ENCODE measurements around the gene KRT31.
"Not testable (repeated sequence)": the region's sequence is repeated elsewhere in the genome, so short reads cannot be mapped to it uniquely, and the experiment has no call there.

KRT31 gene

DNA sequence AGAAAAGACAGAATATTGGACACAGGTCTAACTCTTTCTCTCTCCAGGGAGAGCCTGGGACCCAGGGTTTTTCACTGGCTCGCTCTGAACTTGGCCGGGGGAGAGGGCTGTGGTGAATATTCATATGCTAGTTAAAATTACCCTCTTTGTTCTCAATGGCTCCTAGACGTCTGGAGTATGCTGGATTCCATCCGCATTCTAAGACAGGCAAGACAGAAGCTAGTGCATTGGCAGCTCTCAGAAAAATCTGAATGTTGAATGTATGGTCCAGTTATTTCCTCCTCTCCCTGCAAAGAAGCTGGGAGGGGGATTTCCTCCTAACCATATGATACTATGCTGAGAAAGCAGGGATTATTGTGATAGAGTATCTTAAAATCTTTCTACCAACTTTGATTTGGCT lies 9.7 kb downstream of the KRT31 start:
- DNase-seq (ENCODE audit: low read depth): no peak

- DNase-seq (ENCODE audit: low read depth): no peak
Measured at GRCh38 chr17:41386227-41386626, 11.2 kb downstream of the KRT31 start.

GRCh38 chr17:41383690-41384089 lies 13.7 kb downstream of the KRT31 start:
- no peak for DNase-seq (ENCODE audit: low read depth)

- DNase-seq (ENCODE audit: low read depth): no peak
Measured at GRCh38 chr17:41382394-41382793, 15.0 kb downstream of the KRT31 start.

- DNase-seq (ENCODE audit: low read depth): not testable (repeated sequence)
Measured at GRCh38 chr17:41381943-41382342, 15.5 kb downstream of the KRT31 start, which contains the start of gene KRT34. TSS of gene KRT34 (minus strand) at chr17:41382306. CDS start at chr17:41382246, 60 bp downstream.

- DNase-seq (ENCODE audit: low read depth): peak; percentile 89
Measured at GRCh38 chr17:41380091-41380490, 17.3 kb downstream of the KRT31 start.

DNA sequence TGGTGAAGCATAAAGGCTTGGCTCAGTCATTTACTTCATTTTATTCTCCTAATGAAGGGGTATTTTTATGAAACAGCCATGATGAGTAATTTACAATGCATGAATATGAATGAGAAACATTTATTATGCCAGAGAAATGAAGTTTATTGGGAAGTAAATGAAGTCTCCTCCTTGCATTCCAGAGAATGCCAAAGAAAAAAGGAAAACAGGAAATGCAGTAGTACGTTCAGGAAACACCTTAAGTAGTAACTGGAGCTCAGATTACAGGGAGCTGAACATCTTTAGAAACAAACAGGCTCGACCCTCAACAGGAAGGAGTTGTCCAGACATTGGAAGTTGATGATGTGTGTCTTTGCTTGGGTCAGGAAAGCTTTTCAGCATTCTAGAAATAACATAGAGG lies 19.9 kb downstream of the KRT31 start:
- no peak for DNase-seq (ENCODE audit: low read depth)

DNA sequence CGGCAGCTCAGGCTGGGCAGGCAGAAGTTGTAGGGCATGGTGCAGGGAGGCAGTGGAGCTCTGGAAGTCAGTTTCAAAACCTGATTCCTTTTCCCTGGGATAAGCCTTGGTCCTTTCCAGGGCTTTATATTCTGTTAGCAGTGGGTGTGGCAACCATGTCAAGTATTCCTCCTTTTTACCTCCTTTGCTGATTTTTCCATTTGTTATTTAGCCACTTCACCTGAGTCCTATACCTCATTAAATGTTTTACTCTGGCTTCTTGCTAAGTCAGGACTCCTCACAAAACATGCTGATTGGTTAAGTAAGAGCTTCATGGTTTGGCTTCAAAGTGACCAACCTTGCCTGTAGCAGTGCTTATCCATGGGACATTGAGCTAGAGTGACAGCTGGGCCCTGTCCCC lies 27.7 kb downstream of the KRT31 start, which contains the start of gene KRT33B:
Gene KRT33B (minus strand): TSS at position 101 of the 400 bp plus-strand sequence. CDS start 63 bp downstream, at position 38.
- no peak for DNase-seq (ENCODE audit: low read depth)

DNA sequence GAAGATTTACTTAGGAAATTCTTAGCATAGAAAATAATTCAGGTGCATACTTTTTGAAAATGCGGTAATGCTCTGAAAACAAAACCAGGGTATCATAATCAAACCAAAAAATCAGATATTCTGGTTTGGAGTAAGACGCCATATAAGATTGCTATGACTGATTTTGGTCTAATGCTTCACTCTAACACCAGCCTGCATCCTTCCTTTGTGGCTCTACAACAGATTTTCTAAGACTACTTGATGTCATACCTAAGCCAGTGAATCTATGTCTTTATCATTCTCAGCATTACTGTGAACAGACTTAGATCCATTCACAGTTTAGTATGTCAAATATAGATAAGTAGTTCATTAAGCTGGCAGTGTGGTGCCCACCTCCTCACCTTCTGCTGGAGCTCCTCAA lies 28.4 kb downstream of the KRT31 start:
- DNase-seq (ENCODE audit: low read depth): no peak

DNA sequence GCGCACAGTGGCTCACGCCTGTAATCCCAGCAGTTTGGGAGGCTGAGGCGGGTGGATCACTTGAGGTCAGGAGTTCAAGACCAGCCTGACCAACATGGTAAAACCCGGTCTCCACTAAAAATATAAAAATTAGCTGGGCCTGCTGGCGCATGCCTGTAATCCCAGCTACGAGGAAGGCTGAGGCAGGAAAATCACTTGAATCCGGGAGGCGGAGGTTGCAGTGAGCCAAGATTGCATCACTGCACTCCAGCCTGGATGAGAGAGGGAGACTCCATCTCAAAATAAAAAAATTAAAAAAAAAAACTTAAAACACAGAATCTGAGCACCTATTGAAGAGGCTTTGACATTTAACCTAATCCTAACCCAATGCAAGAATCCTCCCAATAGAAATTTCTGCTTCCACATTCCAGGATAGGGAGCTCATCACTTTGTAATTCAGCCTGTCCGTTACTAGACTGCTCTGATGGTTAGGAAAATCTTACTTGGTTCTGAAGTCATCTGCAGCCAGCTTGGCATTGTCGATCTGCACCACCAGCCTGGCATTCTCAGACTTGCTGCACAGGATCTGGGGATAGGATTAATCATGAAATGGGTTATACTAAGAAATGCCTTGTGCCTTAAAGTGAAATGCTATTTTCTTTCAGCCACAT lies 29.9 kb downstream of the KRT31 start:
- peak; percentile 78 for DNase-seq (ENCODE audit: low read depth)

- DNase-seq (ENCODE audit: low read depth): no peak
Measured at GRCh38 chr17:41366070-41366469, 31.3 kb downstream of the KRT31 start.

DNA sequence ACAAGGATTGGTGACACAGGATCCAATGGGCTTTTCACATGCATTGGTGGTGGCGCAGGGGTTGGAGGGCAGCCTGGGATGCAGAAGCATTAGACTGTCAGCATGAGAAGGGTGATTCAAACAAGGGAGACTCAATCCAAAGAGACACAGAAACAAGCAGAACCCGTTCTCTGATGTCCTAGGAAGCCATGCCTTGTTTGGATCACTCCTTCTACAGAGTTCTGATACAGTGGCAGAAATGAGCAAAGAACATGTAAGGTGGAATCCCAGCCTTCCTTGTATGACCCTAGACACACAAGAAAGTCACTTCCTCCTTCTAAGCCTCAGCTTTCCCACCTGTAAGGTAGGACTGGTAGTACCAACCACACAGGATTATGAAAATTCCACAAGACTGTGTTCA lies 33.5 kb downstream of the KRT31 start:
- DNase-seq (ENCODE audit: low read depth): no peak

GRCh38 chr17:41360296-41360995 lies 37.0 kb downstream of the KRT31 start:
- DNase-seq (ENCODE audit: low read depth): peak; percentile 77

DNA sequence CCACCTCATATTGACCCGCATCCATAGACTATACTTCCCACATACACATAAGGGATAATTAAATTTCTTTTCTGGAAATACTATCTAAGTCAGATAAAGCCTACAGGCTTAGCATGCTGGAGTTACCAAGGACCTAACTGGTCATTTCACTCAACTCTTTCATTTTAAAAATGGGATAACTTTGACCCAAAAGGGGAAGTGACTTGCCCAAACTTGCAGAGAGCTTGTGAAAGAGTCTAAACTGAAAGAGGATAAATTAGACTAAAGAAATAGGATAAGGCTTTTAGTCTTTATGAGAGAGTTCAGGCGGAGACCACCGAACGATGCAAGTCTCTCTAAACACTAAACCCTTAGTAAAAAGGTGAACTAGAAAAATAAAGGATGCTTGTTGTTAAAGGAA lies 42.9 kb downstream of the KRT31 start:
- DNase-seq (ENCODE audit: low read depth): no peak

DNA sequence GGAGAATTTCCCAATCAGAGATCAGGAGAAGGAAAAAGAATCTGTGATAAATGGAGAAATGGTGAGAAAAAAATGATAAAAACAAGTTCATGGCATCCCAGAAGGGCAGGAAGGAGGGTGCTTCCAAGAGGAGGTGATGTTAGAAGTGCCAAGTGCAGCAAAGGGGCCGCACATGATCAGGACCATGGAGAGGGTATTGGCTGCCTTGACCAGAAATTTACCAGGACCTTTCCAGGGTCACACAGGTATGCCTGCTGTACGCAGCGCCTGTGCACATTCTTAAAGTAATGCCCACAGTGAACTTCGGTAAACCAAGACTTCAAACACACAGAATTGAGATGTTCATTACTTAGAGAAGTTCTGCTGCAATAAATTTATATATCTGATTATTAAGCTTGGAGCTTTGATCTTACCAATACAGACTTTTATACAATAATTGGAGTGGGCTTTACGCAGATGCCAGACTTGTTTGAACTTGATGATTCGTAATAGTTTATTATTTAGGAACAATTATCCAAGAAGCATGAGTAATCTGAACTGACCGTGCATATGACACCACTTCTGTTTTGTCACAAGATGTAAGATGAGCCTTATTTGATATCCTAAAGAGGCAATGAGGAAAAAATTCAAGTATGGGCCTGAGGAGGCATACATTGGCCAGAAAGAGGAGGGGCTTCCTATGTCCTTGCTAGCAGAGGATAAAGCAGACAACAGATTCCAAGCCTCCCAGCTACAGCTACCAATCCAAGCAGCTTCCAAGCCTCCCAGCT lies 44.6 kb downstream of the KRT31 start:
- no peak for DNase-seq (ENCODE audit: low read depth)

GRCh38 chr17:41351177-41351576 lies 46.2 kb downstream of the KRT31 start:
- no peak for DNase-seq (ENCODE audit: low read depth)

DNA sequence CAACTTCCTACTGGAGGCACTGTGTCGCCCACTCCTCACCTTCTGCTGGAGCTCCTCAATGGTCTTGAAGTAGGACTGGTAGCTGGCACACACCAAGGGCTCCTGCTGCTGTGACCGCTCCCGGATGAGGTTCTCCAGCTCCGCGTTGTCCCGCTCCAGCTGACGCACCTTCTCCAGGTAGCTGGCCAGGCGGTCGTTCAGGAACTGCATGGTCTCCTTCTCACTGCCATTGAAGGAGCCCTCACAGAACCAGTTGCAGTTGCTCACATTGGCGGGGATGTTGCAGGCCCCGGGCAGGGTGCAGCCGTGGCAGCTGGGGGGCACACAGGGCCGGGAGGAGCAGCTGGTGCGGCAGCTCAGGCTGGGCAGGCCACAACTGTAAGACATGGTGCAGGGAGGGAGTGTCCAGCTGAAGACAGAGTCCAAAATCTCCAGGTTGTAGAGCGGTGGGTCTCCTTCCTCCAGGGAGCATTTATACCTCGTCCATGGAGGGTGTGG lies 47.0 kb downstream of the KRT31 start, which contains the start of gene KRT33A:
Gene KRT33A (minus strand): TSS at position 448 of the 498 bp plus-strand sequence. CDS start 61 bp downstream, at position 387.
- not testable (repeated sequence) for DNase-seq (ENCODE audit: low read depth)

DNA sequence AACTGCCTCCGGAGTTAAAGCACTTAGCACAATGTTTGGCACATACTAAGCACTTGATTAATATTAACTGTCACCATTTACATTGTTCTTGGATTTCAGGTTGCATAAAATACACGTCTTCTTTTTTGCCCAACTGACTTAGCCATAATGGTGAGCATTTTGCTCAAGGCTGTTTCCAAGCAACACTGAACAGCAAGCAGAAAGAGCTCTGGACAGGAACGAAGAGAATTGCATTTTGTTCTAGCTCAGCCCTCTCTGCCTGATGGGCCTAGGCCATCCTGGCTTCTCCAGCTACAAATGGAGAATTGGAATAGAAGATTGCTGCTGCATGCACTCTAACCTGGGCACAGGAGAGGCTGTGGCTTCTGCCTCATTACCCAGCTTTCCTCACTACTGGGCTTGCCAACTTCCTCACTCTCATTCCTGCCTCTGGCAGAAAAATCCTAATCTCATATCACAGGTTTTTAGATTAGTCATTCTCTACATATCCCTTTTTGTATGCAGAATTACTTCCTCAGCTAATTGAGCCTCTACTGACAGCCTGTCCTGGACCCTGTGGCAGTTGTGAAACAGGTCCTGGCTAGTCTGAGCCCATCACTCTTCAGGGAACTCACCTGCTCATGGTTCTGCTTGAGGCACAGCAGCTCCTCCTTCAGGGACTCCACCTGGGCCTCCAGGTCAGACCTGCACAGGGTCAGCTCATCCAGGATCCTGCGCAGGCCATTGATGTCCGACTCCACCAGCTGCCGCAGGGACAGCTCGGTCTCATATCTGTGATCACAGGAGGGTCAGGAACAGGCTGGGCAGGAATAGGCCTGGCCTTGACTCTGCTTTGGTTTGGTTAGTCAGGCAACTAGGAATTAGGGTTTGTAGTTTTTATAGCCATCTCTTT lies 49.3 kb downstream of the KRT31 start:
- DNase-seq (ENCODE audit: low read depth): no peak

GRCh38 chr17:41346421-41346820 lies 51.0 kb downstream of the KRT31 start:
- not testable (repeated sequence) for DNase-seq (ENCODE audit: low read depth)

DNA sequence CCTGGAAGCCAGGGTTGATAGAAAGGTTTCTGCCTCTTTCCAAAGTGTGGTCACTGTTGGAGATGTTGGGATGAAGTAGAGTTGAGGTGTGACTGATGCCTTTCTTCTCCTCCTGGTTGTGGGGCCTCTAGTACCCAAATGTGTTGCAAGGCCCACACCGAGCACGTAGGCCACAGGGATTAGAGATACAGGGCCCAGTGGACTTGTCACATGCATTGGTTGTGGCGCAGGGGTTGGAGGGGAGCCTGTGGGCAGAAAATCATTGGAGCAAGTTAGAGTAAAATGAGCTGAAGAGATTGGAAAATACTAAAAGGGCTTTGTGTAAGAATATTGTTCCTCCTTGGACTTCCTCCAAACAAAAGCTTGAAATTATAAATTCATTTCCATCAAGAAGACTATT lies 51.4 kb downstream of the KRT31 start:
- no peak for DNase-seq (ENCODE audit: low read depth)

Data from HS-5 (cell line).